ENCODE data around the gene IGFBP3. TPM values are rescaled to one million over a fixed set of nuclear protein-coding genes. Genes with fewer than 3 reads are reported as not detected.

The IGFBP3 gene
- total and polyA plus RNA-seq, 2 of the 13 experiments (the other 11 are each of a cell fraction or from before 2014, with no cell fraction given) = 57.5 TPM; not detected in 1

DNA sequence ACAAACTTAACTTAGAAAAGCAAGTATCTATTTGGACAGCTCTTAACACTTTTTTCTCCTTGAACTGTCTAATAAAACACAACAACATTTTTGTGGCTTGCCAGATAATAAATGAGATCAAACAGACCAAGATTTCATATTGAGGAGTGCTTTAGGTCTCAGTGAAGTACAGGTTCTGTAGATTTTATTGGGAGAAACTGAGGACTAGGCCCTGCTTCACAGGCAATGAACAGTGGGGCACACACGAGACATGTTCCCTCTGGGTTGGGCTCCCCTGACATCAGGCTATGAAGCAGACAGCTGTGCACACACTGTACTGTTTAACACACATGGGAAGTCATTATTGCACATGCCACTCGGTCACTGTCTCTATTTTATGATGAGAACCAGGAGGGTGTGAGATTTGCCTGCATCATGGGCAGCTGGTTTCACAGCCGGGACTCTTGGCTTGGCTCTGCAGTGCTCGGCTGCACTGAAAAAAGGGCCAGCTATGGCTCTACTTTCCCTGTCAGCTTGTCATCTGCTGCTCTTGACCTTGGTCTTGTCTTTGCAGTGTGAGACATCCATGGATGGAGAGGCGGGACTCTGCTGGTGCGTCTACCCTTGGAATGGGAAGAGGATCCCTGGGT lies 28.6 kb downstream of the IGFBP3 start (continued):
- TF ChIP-seq ZBTB34 (CRISPR knock-in tag; IDR thresholded peaks at IDR 0.05) (no peak), HOXD1 (CRISPR knock-in tag; IDR thresholded peaks at IDR 0.05) (peak; percentile 76; the same call in 1 of the 2 replicates), SP5 (CRISPR knock-in tag; IDR thresholded peaks at IDR 0.05; ENCODE audit: borderline replicate concordance, low read depth) (0 out of 2 replicates have a peak, but pooled peaks have one; percentile 65), ATM (IDR thresholded peaks at IDR 0.05; ENCODE audit: borderline replicate concordance) (no peak), ZNF569 (CRISPR knock-in tag; IDR thresholded peaks at IDR 0.05; ENCODE audit: borderline replicate concordance) (no peak), ZNF550 (CRISPR knock-in tag; IDR thresholded peaks at IDR 0.05; ENCODE audit: borderline replicate concordance) (0 out of 2 replicates have a peak, but pooled peaks have one; percentile 74), RARA (CRISPR knock-in tag; IDR thresholded peaks at IDR 0.05) (no peak), MTF2 (CRISPR knock-in tag; IDR thresholded peaks at IDR 0.05; ENCODE audit: borderline replicate concordance) (no peak), IRX3 (CRISPR knock-in tag; IDR thresholded peaks at IDR 0.05; ENCODE audit: borderline replicate concordance, low read depth) (no peak), RFXAP (CRISPR knock-in tag; IDR thresholded peaks at IDR 0.05; ENCODE audit: borderline replicate concordance) (peak; percentile 37; the same call in 1 of the 2 replicates), ZNF768 (CRISPR knock-in tag; IDR thresholded peaks at IDR 0.05) (no peak), SP4 (CRISPR knock-in tag; IDR thresholded peaks at IDR 0.05) (no peak), PHF21A (CRISPR knock-in tag; IDR thresholded peaks at IDR 0.05) (peak; percentile 41; the same call in 1 of the 2 replicates), ZHX2 (IDR thresholded peaks at IDR 0.05; ENCODE audit: low read depth) (0 out of 2 replicates have a peak, but pooled peaks have one; percentile 10), ZHX2 (CRISPR knock-in tag; IDR thresholded peaks at IDR 0.05; ENCODE audit: borderline replicate concordance) (peak; percentile 55; the same call in 1 of the 2 replicates)
- TF ChIP-seq, protein P1, sequence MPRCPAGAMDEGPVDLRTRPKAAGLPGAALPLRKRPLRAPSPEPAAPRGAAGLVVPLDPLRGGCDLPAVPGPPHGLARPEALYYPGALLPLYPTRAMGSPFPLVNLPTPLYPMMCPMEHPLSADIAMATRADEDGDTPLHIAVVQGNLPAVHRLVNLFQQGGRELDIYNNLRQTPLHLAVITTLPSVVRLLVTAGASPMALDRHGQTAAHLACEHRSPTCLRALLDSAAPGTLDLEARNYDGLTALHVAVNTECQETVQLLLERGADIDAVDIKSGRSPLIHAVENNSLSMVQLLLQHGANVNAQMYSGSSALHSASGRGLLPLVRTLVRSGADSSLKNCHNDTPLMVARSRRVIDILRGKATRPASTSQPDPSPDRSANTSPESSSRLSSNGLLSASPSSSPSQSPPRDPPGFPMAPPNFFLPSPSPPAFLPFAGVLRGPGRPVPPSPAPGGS (CRISPR knock-in tag; IDR thresholded peaks at IDR 0.05) = no peak
- TF ChIP-seq, protein P2, sequence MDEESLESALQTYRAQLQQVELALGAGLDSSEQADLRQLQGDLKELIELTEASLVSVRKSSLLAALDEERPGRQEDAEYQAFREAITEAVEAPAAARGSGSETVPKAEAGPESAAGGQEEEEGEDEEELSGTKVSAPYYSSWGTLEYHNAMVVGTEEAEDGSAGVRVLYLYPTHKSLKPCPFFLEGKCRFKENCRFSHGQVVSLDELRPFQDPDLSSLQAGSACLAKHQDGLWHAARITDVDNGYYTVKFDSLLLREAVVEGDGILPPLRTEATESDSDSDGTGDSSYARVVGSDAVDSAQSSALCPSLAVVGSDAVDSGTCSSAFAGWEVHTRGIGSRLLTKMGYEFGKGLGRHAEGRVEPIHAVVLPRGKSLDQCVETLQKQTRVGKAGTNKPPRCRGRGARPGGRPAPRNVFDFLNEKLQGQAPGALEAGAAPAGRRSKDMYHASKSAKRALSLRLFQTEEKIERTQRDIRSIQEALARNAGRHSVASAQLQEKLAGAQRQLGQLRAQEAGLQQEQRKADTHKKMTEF (CRISPR knock-in tag; IDR thresholded peaks at IDR 0.05) = 0 out of 2 replicates have a peak, but pooled peaks have one; percentile 40

All from HepG2 (cell line).